HUDEP-2 (cell line): ENCODE results near the gene ARL6IP6.
"Not testable (repeated sequence)": the region's sequence is repeated elsewhere in the genome, so short reads cannot be mapped to it uniquely, and the experiment has no call there.

Source experiments
- DNase-seq, 76 experiments: peaks; one replicate each; lab custom pipeline; 2025; ENCODE audit not compliant: unreplicated experiment in 76 of 76; lab: John Stamatoyannopoulos, UW

The ARL6IP6 gene

GRCh38 chr2:152720794-152721193, 2.4 kb downstream of the ARL6IP6 start:
- no peak for DNase-seq

GRCh38 chr2:152722639-152723038, 4.2 kb downstream of the ARL6IP6 start:
- not testable (repeated sequence) for DNase-seq

GRCh38 chr2:152723918-152724317, 5.5 kb downstream of the ARL6IP6 start:
- DNase-seq: no peak

- no peak for DNase-seq
Measured at GRCh38 chr2:152729844-152730243, 11.4 kb downstream of the ARL6IP6 start.

GRCh38 chr2:152730591-152731333, 12.3 kb downstream of the ARL6IP6 start:
- DNase-seq: peak in 4 of 76 experiments; percentile 1 to 6 (median 3)

GRCh38 chr2:152737509-152737908, 19.1 kb downstream of the ARL6IP6 start:
- DNase-seq: not testable (repeated sequence)

- DNase-seq: no peak
Measured at GRCh38 chr2:152738438-152738837, 20.0 kb downstream of the ARL6IP6 start.

GRCh38 chr2:152739705-152740104, 21.3 kb downstream of the ARL6IP6 start:
- DNase-seq: not testable (repeated sequence)

GRCh38 chr2:152740743-152741328, 22.4 kb downstream of the ARL6IP6 start:
- DNase-seq: peak in 31 of 76 experiments; percentile 2 to 66 (median 27)

GRCh38 chr2:152743002-152743401, 24.6 kb downstream of the ARL6IP6 start:
- no peak for DNase-seq

- DNase-seq: not testable (repeated sequence)
Measured at GRCh38 chr2:152747751-152748150, 29.3 kb downstream of the ARL6IP6 start.

- no peak for DNase-seq
Measured at GRCh38 chr2:152755029-152755428, 36.6 kb downstream of the ARL6IP6 start.

- no peak for DNase-seq
Measured at GRCh38 chr2:152759290-152760072, 41.1 kb downstream of the ARL6IP6 start.

GRCh38 chr2:152761214-152761613, 42.8 kb downstream of the ARL6IP6 start:
- DNase-seq: no peak

GRCh38 chr2:152762202-152762601, 43.8 kb downstream of the ARL6IP6 start:
- no peak for DNase-seq

- DNase-seq: not testable (repeated sequence)
Measured at GRCh38 chr2:152763208-152763607, 44.8 kb downstream of the ARL6IP6 start.

GRCh38 chr2:152763651-152764050, 45.2 kb downstream of the ARL6IP6 start:
- DNase-seq: no peak

- DNase-seq: no peak
Measured at GRCh38 chr2:152766928-152767327, 48.5 kb downstream of the ARL6IP6 start.

GRCh38 chr2:152781175-152781574, 62.8 kb downstream of the ARL6IP6 start:
- no peak for DNase-seq

GRCh38 chr2:152782171-152782570, 63.8 kb downstream of the ARL6IP6 start:
- no peak for DNase-seq

GRCh38 chr2:152790883-152791282, 72.5 kb downstream of the ARL6IP6 start:
- DNase-seq: no peak
